ENCODE measurements around the gene HPSE.

The HPSE gene

GRCh38 chr4:83334425-83335241 lies at the start of gene HPSE:
Gene HPSE, minus strand, starts transcription at chr4:83334848. Its CDS starts 66 bp downstream, at chr4:83334782.
- DNase-seq: peak; percentile 83 to 89

- no peak for DNase-seq
Measured at GRCh38 chr4:83382850-83383249, 48.2 kb upstream of the HPSE start.

- no peak for DNase-seq
Measured at GRCh38 chr4:83381173-83381572, 46.5 kb upstream of the HPSE start.

GRCh38 chr4:83378419-83378818 lies 43.8 kb upstream of the HPSE start:
- peak in 1 of 2 experiments; percentile 4 for DNase-seq

- no peak for DNase-seq
Measured at GRCh38 chr4:83372931-83373330, 38.3 kb upstream of the HPSE start.

- no peak for DNase-seq
Measured at GRCh38 chr4:83371936-83372335, 37.3 kb upstream of the HPSE start.

GRCh38 chr4:83371235-83371634 lies 36.6 kb upstream of the HPSE start:
- DNase-seq: no peak

- no peak for DNase-seq
Measured at GRCh38 chr4:83370640-83370906, 35.9 kb upstream of the HPSE start.

- no peak for DNase-seq
Measured at GRCh38 chr4:83369831-83370639, 35.4 kb upstream of the HPSE start.

- DNase-seq: no peak
Measured at GRCh38 chr4:83364312-83364711, 29.7 kb upstream of the HPSE start.

GRCh38 chr4:83362492-83363329 lies 28.1 kb upstream of the HPSE start:
- peak; percentile 8 to 61 for DNase-seq

GRCh38 chr4:83361416-83362103 lies 26.9 kb upstream of the HPSE start:
- DNase-seq: no peak

GRCh38 chr4:83360018-83360417 lies 25.4 kb upstream of the HPSE start:
- no peak for DNase-seq

GRCh38 chr4:83358410-83358809 lies 23.8 kb upstream of the HPSE start:
- no peak for DNase-seq

- no peak for DNase-seq
Measured at GRCh38 chr4:83356899-83357661, 22.4 kb upstream of the HPSE start.

GRCh38 chr4:83353516-83353915 lies 18.9 kb upstream of the HPSE start:
- DNase-seq: no peak

- DNase-seq: no peak
Measured at GRCh38 chr4:83348074-83348473, 13.4 kb upstream of the HPSE start.

GRCh38 chr4:83342476-83342875 lies 7.8 kb upstream of the HPSE start:
- DNase-seq: no peak

GRCh38 chr4:83340692-83341343 lies 6.2 kb upstream of the HPSE start:
- no peak for DNase-seq

GRCh38 chr4:83339573-83339972 lies 4.9 kb upstream of the HPSE start:
- DNase-seq: no peak

GRCh38 chr4:83335701-83336100 lies 1.1 kb upstream of the HPSE start:
- DNase-seq: no peak

GRCh38 chr4:83331956-83332355 lies 2.7 kb downstream of the HPSE start:
- DNase-seq: no peak
